Measurements from ENCODE around the gene SCN2B. TPM values are rescaled to one million over a fixed set of nuclear protein-coding genes. Genes with fewer than 3 reads are reported as not detected.

The SCN2B gene
- total RNA-seq, 1 donor from 2014 or later: 0.04 TPM

- Histone ChIP-seq H3K4me3 (ENCODE audit: low read depth, low read length) (no peak overlapping the region), H3K36me3 (ENCODE audit: control insufficient read depth, insufficient read depth, low read length) (no peaks in the 10 kb centered on the region), H3K27me3 (ENCODE audit: control insufficient read depth, insufficient read depth, low read length) (peaks cover 14% of the 10 kb centered on the region)
- TF ChIP-seq CTCF (IDR thresholded peaks at IDR 0.05; ENCODE audit: insufficient read depth, low read length, poor library complexity, severe bottlenecking): no peak
- DNase-seq (ENCODE audit: low read depth): no peak
These were observed 46.8 kb downstream of the SCN2B start for GRCh38 chr11:118129471-118130172.

- TF ChIP-seq CTCF (IDR thresholded peaks at IDR 0.05; ENCODE audit: insufficient read depth, low read length, poor library complexity, severe bottlenecking): no peak
- DNase-seq (ENCODE audit: low read depth): no peak
- H3K36me3 ChIP-seq (ENCODE audit: control insufficient read depth, insufficient read depth, low read length): no peaks in the 10 kb centered on the region
- peaks cover 12% of the 10 kb centered on the region for H3K27me3 ChIP-seq (ENCODE audit: control insufficient read depth, insufficient read depth, low read length)
- no peak overlapping the region for H3K4me3 ChIP-seq (ENCODE audit: low read depth, low read length)
These were observed 47.5 kb downstream of the SCN2B start for GRCh38 chr11:118128721-118129470.

- no peak for DNase-seq (ENCODE audit: low read depth)
- H3K27me3 ChIP-seq (ENCODE audit: control insufficient read depth, insufficient read depth, low read length): peaks cover 10% of the 10 kb centered on the region
- H3K36me3 ChIP-seq (ENCODE audit: control insufficient read depth, insufficient read depth, low read length): no peaks in the 10 kb centered on the region
- no peak for TF ChIP-seq CTCF (IDR thresholded peaks at IDR 0.05; ENCODE audit: insufficient read depth, low read length, poor library complexity, severe bottlenecking)
- H3K4me3 ChIP-seq (ENCODE audit: low read depth, low read length): no peak overlapping the region
These were observed 48.1 kb downstream of the SCN2B start for GRCh38 chr11:118128310-118128709.

- DNase-seq (ENCODE audit: low read depth): no peak
- no peak overlapping the region for H3K4me3 ChIP-seq (ENCODE audit: low read depth, low read length)
These were observed 50.2 kb downstream of the SCN2B start for GRCh38 chr11:118126082-118126838.

GRCh38 chr11:118124929-118125535 lies 51.4 kb downstream of the SCN2B start:
- Histone ChIP-seq H3K36me3 (ENCODE audit: control insufficient read depth, insufficient read depth, low read length) (no peaks in the 10 kb centered on the region), H3K4me3 (ENCODE audit: low read depth, low read length) (no peak overlapping the region), H3K27me3 (ENCODE audit: control insufficient read depth, insufficient read depth, low read length) (peaks cover 8% of the 10 kb centered on the region)
- DNase-seq (ENCODE audit: low read depth): no peak
- no peak for TF ChIP-seq CTCF (IDR thresholded peaks at IDR 0.05; ENCODE audit: insufficient read depth, low read length, poor library complexity, severe bottlenecking)

More at GRCh38 chr11:118126082-118126838, 50.2 kb downstream of the SCN2B start:
- Histone ChIP-seq H3K36me3 (ENCODE audit: control insufficient read depth, insufficient read depth, low read length) (no peaks in the 10 kb centered on the region), H3K27me3 (ENCODE audit: control insufficient read depth, insufficient read depth, low read length) (peaks cover 8% of the 10 kb centered on the region)
- TF ChIP-seq CTCF (IDR thresholded peaks at IDR 0.05; ENCODE audit: insufficient read depth, low read length, poor library complexity, severe bottlenecking): no peak

Data from kidney epithelial cell (primary cell).